Camera-type eye (tissue), 1 donor: ENCODE measurements around the gene PAGE3. TPM values are rescaled to one million over a fixed set of nuclear protein-coding genes. Genes with fewer than 3 reads are reported as not detected.

Experiments
- total RNA-seq: library from RNA; depleted of rRNA; stranded (reverse); fragments of >200 nt; gene quantifications from one replicate; pipeline ENCODE4 v1.2.3, GENCODE V29; 2014

The PAGE3 gene, protein sequence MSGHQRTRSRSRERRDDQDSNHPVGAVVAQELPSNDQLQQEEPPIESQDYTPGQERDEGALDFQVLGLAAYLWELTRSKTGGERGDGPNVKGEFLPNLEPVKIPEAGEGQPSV
- not detected for total RNA-seq

GRCh38 chrX:55264816-55265215 lies at the start of gene PAGE3:
TSS of gene PAGE3 (minus strand) at chrX:55264916. CDS start at chrX:55263903, 1,013 bp downstream.

DNA sequence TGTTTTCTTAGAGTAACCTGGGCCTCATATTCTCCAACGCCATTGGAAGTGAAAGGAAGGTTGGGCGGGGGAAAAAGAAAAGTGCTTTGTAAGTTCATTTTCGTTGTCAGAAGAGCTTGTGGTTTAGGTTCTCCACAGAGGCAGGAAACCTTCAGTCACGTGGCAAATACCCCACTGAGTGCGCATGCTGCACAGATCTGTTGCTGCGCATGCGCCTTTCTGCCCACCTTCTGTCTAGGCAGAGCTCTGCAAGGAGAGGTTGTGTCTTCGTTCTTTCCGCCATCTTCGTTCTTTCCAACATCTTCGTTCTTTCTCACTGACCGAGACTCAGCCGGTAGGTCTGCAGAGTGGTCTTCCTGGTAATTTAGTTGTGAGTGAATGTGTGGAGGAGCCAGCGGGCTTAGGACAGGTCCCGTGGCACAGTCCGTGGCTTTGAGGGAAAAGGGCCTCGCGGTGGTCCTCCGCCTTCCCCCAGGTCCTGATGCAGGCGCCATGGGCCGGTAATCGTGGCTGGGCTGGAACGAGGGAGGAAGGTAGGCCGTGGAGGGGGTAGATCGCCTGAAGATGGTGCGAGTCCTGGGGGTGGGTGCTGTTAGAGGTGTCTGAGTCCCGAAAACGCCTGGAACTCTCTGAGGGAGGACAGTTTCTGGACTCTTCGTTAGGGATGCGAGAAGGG lies 44.5 kb downstream of the PAGE3 start, which contains the start of gene PAGE5:
TSS of gene PAGE5 (plus strand) at position 228 of the 676 bp plus-strand sequence. CDS start 1,037 bp downstream, outside the sequence.

Other genes starting within 250 kb of the PAGE3 start
- 43.5 TPM for gene ALAS2, start 233.9 kb downstream of the PAGE3 start, total RNA-seq
- gene PAGE2B, start 189.9 kb downstream of the PAGE3 start, total RNA-seq = not detected
- gene PAGE2, start 175.9 kb downstream of the PAGE3 start, total RNA-seq = not detected
- not detected for gene PAGE5, start 44.6 kb downstream of the PAGE3 start, total RNA-seq
- 77.3 TPM for gene MAGEH1, start 187.2 kb upstream of the PAGE3 start, total RNA-seq
- 9.1 TPM for gene USP51, start 224.9 kb upstream of the PAGE3 start, total RNA-seq